ENCODE measurements around the gene AIG1. TPM values are rescaled to one million over a fixed set of nuclear protein-coding genes. Genes with fewer than 3 reads are reported as not detected.

AIG1 gene
- total RNA-seq, 1 experiment from 2014 or later: 2.2 TPM

DNA sequence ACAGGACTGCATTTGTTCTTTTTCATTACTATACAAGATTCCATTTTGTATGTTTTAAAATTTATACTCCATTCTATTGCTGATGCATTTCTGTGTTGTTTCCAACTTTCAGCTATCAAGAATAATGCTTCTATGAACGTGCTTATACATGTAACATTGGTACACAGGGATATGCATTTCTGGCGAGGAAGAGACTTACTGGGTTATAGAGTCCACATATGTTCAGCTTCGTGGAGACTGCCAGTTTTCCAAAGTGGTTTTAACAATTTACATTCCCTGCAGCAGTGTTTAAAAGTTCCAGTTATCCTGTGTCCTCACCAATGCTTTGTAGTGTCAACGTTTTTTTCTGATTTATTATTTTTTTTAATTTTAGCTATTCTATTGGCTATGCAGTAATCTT, 48.5 kb downstream of the AIG1 start:
- no peaks in the 10 kb centered on the region for H3K36me3 ChIP-seq (ENCODE audit: insufficient read depth, low read length, poor library complexity, severe bottlenecking)
- H3K9me3 ChIP-seq (ENCODE audit: low read depth, low read length, poor library complexity, severe bottlenecking): no peaks in the 10 kb centered on the region
- DNase-seq (ENCODE audit: low spot score): no peak
- H3K4me1 ChIP-seq (ENCODE audit: insufficient read depth, low read length, poor library complexity, severe bottlenecking): no peaks in the 10 kb centered on the region
- ChIA-PET POLR2A (ENCODE audit: low non-redundant PET) (no interaction called here), CTCF (no interaction called here)
- TF ChIP-seq, protein P1, sequence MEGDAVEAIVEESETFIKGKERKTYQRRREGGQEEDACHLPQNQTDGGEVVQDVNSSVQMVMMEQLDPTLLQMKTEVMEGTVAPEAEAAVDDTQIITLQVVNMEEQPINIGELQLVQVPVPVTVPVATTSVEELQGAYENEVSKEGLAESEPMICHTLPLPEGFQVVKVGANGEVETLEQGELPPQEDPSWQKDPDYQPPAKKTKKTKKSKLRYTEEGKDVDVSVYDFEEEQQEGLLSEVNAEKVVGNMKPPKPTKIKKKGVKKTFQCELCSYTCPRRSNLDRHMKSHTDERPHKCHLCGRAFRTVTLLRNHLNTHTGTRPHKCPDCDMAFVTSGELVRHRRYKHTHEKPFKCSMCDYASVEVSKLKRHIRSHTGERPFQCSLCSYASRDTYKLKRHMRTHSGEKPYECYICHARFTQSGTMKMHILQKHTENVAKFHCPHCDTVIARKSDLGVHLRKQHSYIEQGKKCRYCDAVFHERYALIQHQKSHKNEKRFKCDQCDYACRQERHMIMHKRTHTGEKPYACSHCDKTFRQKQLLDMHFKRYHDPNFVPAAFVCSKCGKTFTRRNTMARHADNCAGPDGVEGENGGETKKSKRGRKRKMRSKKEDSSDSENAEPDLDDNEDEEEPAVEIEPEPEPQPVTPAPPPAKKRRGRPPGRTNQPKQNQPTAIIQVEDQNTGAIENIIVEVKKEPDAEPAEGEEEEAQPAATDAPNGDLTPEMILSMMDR (conservative IDR thresholded peaks at IDR 0.05; ENCODE audit: low read depth, low read length): no peak
- TF ChIP-seq EZH2 (IDR thresholded peaks at IDR 0.05; ENCODE audit: borderline replicate concordance, low read depth, low read length, poor library complexity, severe bottlenecking): no peak
- intact Hi-C loops (cut with micrococcal nuclease; ENCODE audit: unreplicated experiment): no loop called here
- no peaks in the 10 kb centered on the region for H3K27me3 ChIP-seq (replicated peaks; ENCODE audit: insufficient read depth, low read depth, low read length, poor library complexity)
- H3K27ac ChIP-seq (ENCODE audit: low read depth, low read length, poor library complexity, severe bottlenecking): no peak overlapping the region
- BruUV-seq (replicated peaks): no TSS peak
- H3K4me3 ChIP-seq (ENCODE audit: low read depth, low read length, poor library complexity, severe bottlenecking): no peak overlapping the region

DNA sequence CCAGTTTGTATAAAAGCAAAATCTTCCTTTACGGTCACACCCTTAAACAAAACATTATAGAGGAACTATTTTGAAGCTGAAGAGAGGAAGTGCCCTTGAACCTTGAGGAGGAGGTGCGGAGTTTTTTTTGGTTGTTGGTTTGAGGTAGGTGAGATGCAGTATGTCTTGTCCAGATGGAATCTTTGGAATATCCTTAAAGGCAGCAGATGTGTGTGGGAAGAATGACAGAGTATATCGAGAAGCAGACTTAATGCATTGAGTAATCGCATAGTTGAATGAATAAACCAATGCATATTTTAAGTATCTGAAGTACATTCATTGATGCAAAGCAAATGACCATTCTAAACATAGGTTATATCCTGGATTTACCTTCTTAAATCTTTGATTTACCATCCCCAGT, 49.9 kb downstream of the AIG1 start:
- H3K4me1 ChIP-seq (ENCODE audit: insufficient read depth, low read length, poor library complexity, severe bottlenecking): no peaks in the 10 kb centered on the region
- CTCF ChIA-PET: no interaction called here
- intact Hi-C loops (cut with micrococcal nuclease; ENCODE audit: unreplicated experiment): no loop called here
- no peaks in the 10 kb centered on the region for H3K9me3 ChIP-seq (ENCODE audit: low read depth, low read length, poor library complexity, severe bottlenecking)
- H3K36me3 ChIP-seq (ENCODE audit: insufficient read depth, low read length, poor library complexity, severe bottlenecking): no peaks in the 10 kb centered on the region
- DNase-seq (ENCODE audit: low spot score): no peak
- no peak overlapping the region for H3K27ac ChIP-seq (ENCODE audit: low read depth, low read length, poor library complexity, severe bottlenecking)
- BruUV-seq (replicated peaks): no TSS peak
- H3K4me3 ChIP-seq (ENCODE audit: low read depth, low read length, poor library complexity, severe bottlenecking): no peak overlapping the region
- TF ChIP-seq EZH2 (IDR thresholded peaks at IDR 0.05; ENCODE audit: borderline replicate concordance, low read depth, low read length, poor library complexity, severe bottlenecking): no peak
- TF ChIP-seq, protein P1 (conservative IDR thresholded peaks at IDR 0.05; ENCODE audit: low read depth, low read length): no peak
- no peaks in the 10 kb centered on the region for H3K27me3 ChIP-seq (replicated peaks; ENCODE audit: insufficient read depth, low read depth, low read length, poor library complexity)
- POLR2A ChIA-PET (ENCODE audit: low non-redundant PET): no interaction called here

DNA sequence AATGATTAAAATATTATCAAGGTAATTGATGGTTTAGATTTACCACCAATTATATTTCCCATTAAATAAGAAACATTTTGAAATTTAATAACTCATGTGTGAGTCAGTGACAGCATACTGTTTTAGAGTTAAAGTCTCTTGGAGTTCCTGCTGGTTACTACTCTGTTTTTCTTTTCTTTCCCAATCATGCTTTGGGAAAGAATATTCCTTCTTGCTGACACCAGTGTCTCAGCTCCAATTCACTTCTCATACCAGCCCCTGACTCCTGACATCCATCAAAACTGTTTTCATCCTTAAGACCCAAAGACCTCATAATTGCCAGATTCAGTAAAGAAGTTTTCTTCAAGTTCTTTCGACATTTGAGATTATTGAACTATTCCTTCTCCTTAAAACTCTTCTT, 50.3 kb downstream of the AIG1 start:
- no TSS peak for BruUV-seq (replicated peaks)

More for the DNA sequence above, 50.3 kb downstream of the AIG1 start:
- TF ChIP-seq EZH2 (IDR thresholded peaks at IDR 0.05; ENCODE audit: borderline replicate concordance, low read depth, low read length, poor library complexity, severe bottlenecking): no peak
- TF ChIP-seq, protein P1 (conservative IDR thresholded peaks at IDR 0.05; ENCODE audit: low read depth, low read length): no peak
- no peak for DNase-seq (ENCODE audit: low spot score)
- ChIA-PET POLR2A (ENCODE audit: low non-redundant PET) (no interaction called here), CTCF (no interaction called here)
- no peaks in the 10 kb centered on the region for H3K9me3 ChIP-seq (ENCODE audit: low read depth, low read length, poor library complexity, severe bottlenecking)
- no peaks in the 10 kb centered on the region for H3K36me3 ChIP-seq (ENCODE audit: insufficient read depth, low read length, poor library complexity, severe bottlenecking)
- no peak overlapping the region for H3K27ac ChIP-seq (ENCODE audit: low read depth, low read length, poor library complexity, severe bottlenecking)
- H3K4me1 ChIP-seq (ENCODE audit: insufficient read depth, low read length, poor library complexity, severe bottlenecking): no peaks in the 10 kb centered on the region
- intact Hi-C loops (cut with micrococcal nuclease; ENCODE audit: unreplicated experiment): no loop called here
- no peak overlapping the region for H3K4me3 ChIP-seq (ENCODE audit: low read depth, low read length, poor library complexity, severe bottlenecking)
- H3K27me3 ChIP-seq (replicated peaks; ENCODE audit: insufficient read depth, low read depth, low read length, poor library complexity): no peaks in the 10 kb centered on the region

All from A673 (cell line).